H9 (cell line): ENCODE data around the gene CAMK2N2. TPM values are rescaled to one million over a fixed set of nuclear protein-coding genes. Genes with fewer than 3 reads are reported as not detected.

ENCODE experiments used
- DNase-seq: peaks from one replicate; pipeline ENCODE4 v3.0.0-alpha.2; 2017
- H2AFZ ChIP-seq: one replicate; pipeline ENCODE4 v1.6.1; 2013; ENCODE audit warnings: mild to moderate bottlenecking, low read length, control low read depth, moderate library complexity
- H2AK5ac ChIP-seq: 2 replicates; pipeline ENCODE4 v1.6.1; 2013; ENCODE audit warnings: low read length, control low read depth, mixed read lengths; ENCODE audit not compliant: insufficient read length
- H2BK120ac ChIP-seq: one replicate; pipeline ENCODE4 v1.6.1; 2013; ENCODE audit warnings: low read depth, mild to moderate bottlenecking, low read length, control low read depth, inconsistent platforms; ENCODE audit not compliant: poor library complexity, severe bottlenecking
- H2BK12ac ChIP-seq: 2 replicates; pipeline ENCODE4 v1.6.1; 2013; ENCODE audit warnings: low read length, control low read depth, mixed read lengths, low read depth; ENCODE audit not compliant: insufficient read length
- H2BK15ac ChIP-seq: 2 replicates; pipeline ENCODE4 v1.6.1; 2013; ENCODE audit warnings: low read depth, low read length, control low read depth
- H2BK20ac ChIP-seq: one replicate; pipeline ENCODE4 v1.6.1; 2013; ENCODE audit warnings: low read depth, mild to moderate bottlenecking, low read length, control low read depth, inconsistent platforms; ENCODE audit not compliant: poor library complexity, severe bottlenecking
- H2BK5ac ChIP-seq: 2 replicates; pipeline ENCODE4 v1.6.1; 2013; ENCODE audit warnings: low read length, control low read depth, mixed read lengths; ENCODE audit not compliant: insufficient read length
- H3K14ac ChIP-seq: 2 replicates; pipeline ENCODE4 v1.6.1; 2013; ENCODE audit warnings: low read length, control low read depth; ENCODE audit not compliant: insufficient read depth
- H3K18ac ChIP-seq: 2 replicates; pipeline ENCODE4 v1.6.1; 2013; ENCODE audit warnings: low read depth, mild to moderate bottlenecking, mixed read lengths, low read length, control low read depth; ENCODE audit not compliant: insufficient read length
- H3K23ac ChIP-seq: 2 replicates; pipeline ENCODE4 v1.6.1; 2013; ENCODE audit warnings: low read length, control low read depth, mixed read lengths, low read depth; ENCODE audit not compliant: insufficient read length
- H3K23me2 ChIP-seq: 2 replicates; pipeline ENCODE4 v1.6.1; 2013; ENCODE audit warnings: low read depth, mild to moderate bottlenecking, mixed read lengths, low read length, control low read depth; ENCODE audit not compliant: insufficient read length, poor library complexity, severe bottlenecking
- H3K27ac ChIP-seq: 2 replicates; pipeline ENCODE4 v1.5.1; 2013; ENCODE audit warnings: low read length, control low read depth, mixed read lengths, low read depth; ENCODE audit not compliant: insufficient read length
- H3K27me3 ChIP-seq: 2 replicates; pipeline ENCODE4 v1.6.1; 2013; ENCODE audit warnings: low read length, control low read depth, inconsistent platforms; ENCODE audit not compliant: insufficient read depth
- H3K4ac ChIP-seq: 2 replicates; pipeline ENCODE4 v1.6.1; 2013; ENCODE audit warnings: low read depth, mild to moderate bottlenecking, control low read depth, inconsistent platforms, low read length, moderate library complexity
- H3K4me1 ChIP-seq: 2 replicates; pipeline ENCODE4 v1.6.1; 2013; ENCODE audit warnings: low read length, control low read depth, inconsistent platforms; ENCODE audit not compliant: insufficient read depth
- H3K4me2 ChIP-seq: 2 replicates; pipeline ENCODE4 v1.6.1; 2013; ENCODE audit warnings: low read length, control low read depth, mixed read lengths; ENCODE audit not compliant: insufficient read length, insufficient read depth
- H3K56ac ChIP-seq: 2 replicates; pipeline ENCODE4 v1.6.1; 2013; ENCODE audit warnings: low read depth, mild to moderate bottlenecking, mixed read lengths, low read length, control low read depth; ENCODE audit not compliant: insufficient read length
- H3K79me1 ChIP-seq: 2 replicates; pipeline ENCODE4 v1.6.1; 2013; ENCODE audit warnings: low read depth, mild to moderate bottlenecking, moderate library complexity, low read length, control low read depth, inconsistent platforms; ENCODE audit not compliant: insufficient read depth, poor library complexity, severe bottlenecking
- H3K79me2 ChIP-seq: 2 replicates; pipeline ENCODE4 v1.6.1; 2013; ENCODE audit warnings: low read length, control low read depth, inconsistent platforms; ENCODE audit not compliant: insufficient read depth
- H3K9ac ChIP-seq: 2 replicates; pipeline ENCODE4 v1.6.1; 2013; ENCODE audit warnings: low read length, control low read depth, mixed read lengths; ENCODE audit not compliant: insufficient read length; ENCODE audit errors: extremely low read depth
- H3K9me3 ChIP-seq: one replicate; pipeline ENCODE4 v1.6.1; 2013; ENCODE audit warnings: low read depth, low read length, inconsistent platforms; ENCODE audit not compliant: control insufficient read depth
- H3T11ph ChIP-seq: one replicate; pipeline ENCODE4 v1.6.1; 2013; ENCODE audit warnings: mild to moderate bottlenecking, low read length, control low read depth, inconsistent platforms
- H4K20me1 ChIP-seq: one replicate; pipeline ENCODE4 v1.6.1; 2013; ENCODE audit not compliant: control insufficient read depth, insufficient read length, insufficient read depth
- H4K5ac ChIP-seq: 2 replicates; pipeline ENCODE4 v1.6.1; 2013; ENCODE audit warnings: low read depth, mild to moderate bottlenecking, mixed read lengths, low read length, control low read depth; ENCODE audit not compliant: insufficient read length
- H4K8ac ChIP-seq: replicated peaks from 2 replicates; pipeline ENCODE4 v1.6.1; 2013; ENCODE audit warnings: low read length, control low read depth, mixed read lengths, low read depth; ENCODE audit not compliant: insufficient read length
- H4K91ac ChIP-seq: 2 replicates; pipeline ENCODE4 v1.6.1; 2013; ENCODE audit warnings: low read depth, mild to moderate bottlenecking, moderate library complexity, mixed read lengths, low read length, control low read depth; ENCODE audit not compliant: insufficient read length
- H3K27ac Mint-ChIP-seq, 3 experiments: 2 replicates in 2 of 3; 3 replicates in 1 of 3; pipeline ENCODE4 v1.8.0; 2020 to 2021; ENCODE audit warnings: mixed read lengths in 3 of 3, mild to moderate bottlenecking in 1 of 3, moderate library complexity in 1 of 3
- H3K27me3 Mint-ChIP-seq: 2 replicates; pipeline ENCODE4 v1.8.0; 2021; ENCODE audit warnings: low read depth, mild to moderate bottlenecking, moderate library complexity, mixed read lengths
- H3K36me3 Mint-ChIP-seq, 3 experiments: 2 replicates in 2 of 3; 3 replicates in 1 of 3; pipeline ENCODE4 v1.8.0; 2020 to 2021; ENCODE audit warnings: low read depth in 3 of 3, mixed read lengths in 3 of 3; ENCODE audit not compliant: insufficient read depth in 1 of 3
- H3K4me1 Mint-ChIP-seq, 2 experiments: 2 replicates each; pipeline ENCODE4 v1.8.0; 2020; ENCODE audit warnings: mixed read lengths in 2 of 2
- H3K4me3 Mint-ChIP-seq, 2 experiments: 2 replicates in 1 of 2; 3 replicates in 1 of 2; pipeline ENCODE4 v1.8.0; 2020 to 2021; ENCODE audit warnings: mild to moderate bottlenecking in 2 of 2, mixed read lengths in 2 of 2, moderate library complexity in 1 of 2
- H3K9me3 Mint-ChIP-seq, 2 experiments: 2 replicates in 1 of 2; 3 replicates in 1 of 2; pipeline ENCODE4 v1.8.0; 2020; ENCODE audit warnings: mild to moderate bottlenecking in 2 of 2, mixed read lengths in 2 of 2, moderate library complexity in 1 of 2
- CTCF ChIP-seq: fragments of 200-600 bp; sonication (generic); conservative IDR thresholded peaks from 3 replicates; pipeline ENCODE4 v1.8.0; 2021; ENCODE audit warnings: antibody characterized with exemption, mild to moderate bottlenecking
- WGBS: extraction: QIAGEN DNeasy Blood & Tissue Kit; methylation state at CpG from one replicate; pipeline ENCODE4 v1.1.7; 2013; ENCODE audit warnings: missing lambda C conversion rate, low lambda C conversion rate, mixed read lengths; ENCODE audit not compliant: insufficient read length; ENCODE audit errors: extremely low coverage; 5-methylcytosine and 5-hydroxymethylcytosine counted together
- total RNA-seq: library from RNA; stranded (reverse); gene quantifications from 2 replicates; pipeline ENCODE4 v1.2.1, GENCODE V29; 2021

CAMK2N2 gene
- total RNA-seq, 1 experiment from 2014 or later = 12.6 TPM

GRCh38 chr3:184234224-184234623 is 27.1 kb downstream of the CAMK2N2 start:
- H3K4me3 Mint-ChIP-seq = no peak overlapping the region
- no peak overlapping the region for H4K8ac ChIP-seq
- no peaks in the 10 kb centered on the region for H3K79me2 ChIP-seq
- H2BK120ac ChIP-seq = no peak overlapping the region
- no peak overlapping the region for H4K5ac ChIP-seq
- H4K91ac ChIP-seq = no peak overlapping the region
- H3K27ac Mint-ChIP-seq = no peak overlapping the region
- no peaks in the 10 kb centered on the region for H3K9me3 Mint-ChIP-seq
- H3K79me1 ChIP-seq = no peaks in the 10 kb centered on the region
- H3K27ac ChIP-seq = no peak overlapping the region
- H3K14ac ChIP-seq = no peak overlapping the region
- peaks cover 0 to 8% of the 10 kb centered on the region in 2 experiments; a peak in 3 of 4 replicates for H3K4me1 Mint-ChIP-seq
- no peak overlapping the region for H2AFZ ChIP-seq
- H3K23me2 ChIP-seq = peaks cover 15% of the 10 kb centered on the region
- TF ChIP-seq CTCF = no peak
- no peak overlapping the region for H3K9ac ChIP-seq
- H4K20me1 ChIP-seq = no peaks in the 10 kb centered on the region
- H3K4me1 ChIP-seq = no peaks in the 10 kb centered on the region
- peaks cover 41% of the 10 kb centered on the region for H3K27me3 Mint-ChIP-seq
- H3K4ac ChIP-seq = no peak overlapping the region
- no peaks in the 10 kb centered on the region for H3K9me3 ChIP-seq
- H3K36me3 Mint-ChIP-seq = no peaks in the 10 kb centered on the region; a peak in 1 of 7 replicates
- H2BK15ac ChIP-seq = no peak overlapping the region
- DNase-seq = no peak
- WGBS = no CpG with 5 or more reads among the region's 4 CpGs
- no peak overlapping the region for H3T11ph ChIP-seq
- H3K56ac ChIP-seq = no peak overlapping the region
- no peak overlapping the region for H2AK5ac ChIP-seq
- H2BK5ac ChIP-seq = no peak overlapping the region
- no peak overlapping the region for H3K4me2 ChIP-seq
- no peak overlapping the region for H3K18ac ChIP-seq
- no peak overlapping the region for H2BK20ac ChIP-seq
- no peak overlapping the region for H3K23ac ChIP-seq
- H3K27me3 ChIP-seq = peaks cover 27% of the 10 kb centered on the region
- no peak overlapping the region for H2BK12ac ChIP-seq
